ENCODE measurements around the gene CNTN6. TPM values are rescaled to one million over a fixed set of nuclear protein-coding genes. Genes with fewer than 3 reads are reported as not detected.

Gene CNTN6
- total RNA-seq, 2 experiments from 2014 or later, result not detected

GRCh38 chr3:1197051-1197450 is 104.2 kb downstream of the CNTN6 start:
- peaks cover 5% of the 10 kb centered on the region for H3K9me3 Mint-ChIP-seq (ENCODE audit: low read depth)
- DNase-seq (no peak), ATAC-seq (no peak)
- no peak overlapping the region for H3K4me3 Mint-ChIP-seq
- H3K4me1 Mint-ChIP-seq, result no peaks in the 10 kb centered on the region
- CTCF ChIA-PET, result no interaction called here
- no peaks in the 10 kb centered on the region for H3K36me3 Mint-ChIP-seq
- no peaks in the 10 kb centered on the region for H3K27me3 Mint-ChIP-seq
- no peak overlapping the region for H3K27ac Mint-ChIP-seq

DNA sequence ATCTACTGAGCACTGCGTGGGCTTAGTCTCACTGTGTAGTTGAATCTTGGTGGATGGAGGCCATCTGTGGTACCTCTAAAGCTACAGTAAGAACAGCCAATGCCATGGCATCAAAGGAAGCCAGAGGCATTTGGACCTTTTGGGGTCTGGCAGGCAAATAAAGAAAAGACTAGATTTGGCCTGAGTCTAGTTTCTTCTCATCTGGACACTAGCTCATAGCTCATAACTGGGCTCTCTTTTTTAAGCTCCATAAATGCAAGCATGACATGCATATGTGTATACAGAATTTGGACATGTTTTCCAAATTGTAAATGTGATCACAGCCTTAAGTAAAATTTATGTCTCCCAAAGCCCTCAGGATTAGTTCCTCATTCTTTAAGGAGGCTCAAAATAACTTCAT is 107.5 kb downstream of the CNTN6 start:
- H3K4me1 Mint-ChIP-seq, result no peaks in the 10 kb centered on the region
- no peaks in the 10 kb centered on the region for H3K36me3 Mint-ChIP-seq
- peaks cover 9% of the 10 kb centered on the region for H3K9me3 Mint-ChIP-seq (ENCODE audit: low read depth)
- no peak for DNase-seq
- no peaks in the 10 kb centered on the region for H3K27me3 Mint-ChIP-seq
- no peak overlapping the region for H3K4me3 Mint-ChIP-seq
- no peak for ATAC-seq
- CTCF ChIA-PET, result no interaction called here
- H3K27ac Mint-ChIP-seq, result no peak overlapping the region

GRCh38 chr3:1207904-1208303 is 115.1 kb downstream of the CNTN6 start:
- Mint-ChIP-seq H3K27me3 (no peaks in the 10 kb centered on the region), H3K36me3 (no peaks in the 10 kb centered on the region), H3K4me3 (no peak overlapping the region), H3K4me1 (no peaks in the 10 kb centered on the region), H3K9me3 (ENCODE audit: low read depth) (peaks cover 3% of the 10 kb centered on the region), H3K27ac (no peak overlapping the region)
- ATAC-seq (no peak), DNase-seq (no peak)
- CTCF ChIA-PET, result no interaction called here

- Mint-ChIP-seq H3K36me3 (no peaks in the 10 kb centered on the region), H3K27me3 (no peaks in the 10 kb centered on the region)
Measured at GRCh38 chr3:1214933-1215332, 122.1 kb downstream of the CNTN6 start.

GRCh38 chr3:1216856-1217255 is 124.0 kb downstream of the CNTN6 start:
- CTCF ChIA-PET, result no interaction called here
- H3K27me3 Mint-ChIP-seq, result no peaks in the 10 kb centered on the region
- peaks cover 5% of the 10 kb centered on the region for H3K9me3 Mint-ChIP-seq (ENCODE audit: low read depth)
- no peak for ATAC-seq
- no peaks in the 10 kb centered on the region for H3K4me1 Mint-ChIP-seq
- no peaks in the 10 kb centered on the region for H3K36me3 Mint-ChIP-seq
- H3K4me3 Mint-ChIP-seq, result no peak overlapping the region
- no peak for DNase-seq
- H3K27ac Mint-ChIP-seq, result no peak overlapping the region

More at GRCh38 chr3:1214933-1215332, 122.1 kb downstream of the CNTN6 start:
- Mint-ChIP-seq H3K27ac (no peak overlapping the region), H3K4me1 (no peaks in the 10 kb centered on the region), H3K4me3 (no peak overlapping the region), H3K9me3 (ENCODE audit: low read depth) (peaks cover 3% of the 10 kb centered on the region)
- ATAC-seq (no peak), DNase-seq (no peak)
- CTCF ChIA-PET, result no interaction called here

GRCh38 chr3:1227111-1227510 is 134.3 kb downstream of the CNTN6 start:
- Mint-ChIP-seq H3K27me3 (no peaks in the 10 kb centered on the region), H3K27ac (no peak overlapping the region), H3K4me3 (no peak overlapping the region), H3K4me1 (no peaks in the 10 kb centered on the region), H3K9me3 (ENCODE audit: low read depth) (no peaks in the 10 kb centered on the region), H3K36me3 (no peaks in the 10 kb centered on the region)
- CTCF ChIA-PET, result no interaction called here
- ATAC-seq, result no peak
- DNase-seq, result no peak

DNA sequence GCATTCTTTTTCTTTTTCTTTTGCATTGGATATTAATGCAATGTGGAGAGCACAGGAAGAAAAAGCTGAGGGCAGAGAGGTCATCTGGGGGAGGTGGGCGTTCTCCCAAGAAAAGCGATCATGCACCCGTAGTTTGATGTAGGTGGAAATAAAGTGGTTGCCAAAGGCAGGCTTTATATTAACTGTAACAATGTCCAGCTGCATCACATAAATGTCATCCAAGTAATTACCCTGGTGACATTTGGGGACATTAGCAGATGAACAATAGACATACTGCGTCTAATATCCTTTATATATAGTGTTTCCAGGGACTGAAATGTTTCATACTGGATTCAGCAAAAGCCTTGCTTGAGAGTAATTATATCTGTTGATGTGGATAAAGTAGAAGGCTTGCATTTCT is 135.5 kb downstream of the CNTN6 start:
- peaks cover 5% of the 10 kb centered on the region for H3K9me3 Mint-ChIP-seq (ENCODE audit: low read depth)
- DNase-seq, result no peak
- H3K4me1 Mint-ChIP-seq, result no peaks in the 10 kb centered on the region
- H3K36me3 Mint-ChIP-seq, result no peaks in the 10 kb centered on the region
- CTCF ChIA-PET, result no interaction called here
- H3K27me3 Mint-ChIP-seq, result no peaks in the 10 kb centered on the region
- H3K4me3 Mint-ChIP-seq, result no peak overlapping the region
- H3K27ac Mint-ChIP-seq, result no peak overlapping the region
- ATAC-seq, result no peak

- H3K27me3 Mint-ChIP-seq, result no peaks in the 10 kb centered on the region
- no peak overlapping the region for H3K27ac Mint-ChIP-seq
- H3K36me3 Mint-ChIP-seq, result no peaks in the 10 kb centered on the region
- DNase-seq (no peak), ATAC-seq (no peak)
- H3K9me3 Mint-ChIP-seq (ENCODE audit: low read depth), result peaks cover 5% of the 10 kb centered on the region
- H3K4me3 Mint-ChIP-seq, result no peak overlapping the region
- no peaks in the 10 kb centered on the region for H3K4me1 Mint-ChIP-seq
- CTCF ChIA-PET, result no interaction called here
Measured at GRCh38 chr3:1230920-1231319, 138.1 kb downstream of the CNTN6 start.

DNA sequence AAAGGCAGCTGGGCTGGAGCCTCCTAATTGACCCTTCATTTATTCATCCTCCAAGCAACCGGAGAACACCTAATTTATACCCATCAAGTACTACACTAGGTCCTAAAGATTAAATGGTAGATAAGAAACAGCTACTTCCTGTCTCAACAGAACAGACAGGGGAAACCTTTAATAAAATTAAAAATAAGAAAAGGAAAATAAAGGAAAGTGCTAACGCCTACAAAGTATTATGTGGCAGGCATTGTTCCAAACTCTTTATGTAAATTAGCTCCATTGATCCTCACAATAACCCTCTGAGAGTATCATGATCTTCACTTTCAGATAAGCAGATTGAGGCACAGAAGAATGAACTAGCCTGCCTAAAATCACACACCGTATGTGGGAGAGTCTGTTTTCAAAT is 139.5 kb downstream of the CNTN6 start:
- H3K27ac Mint-ChIP-seq, result no peak overlapping the region
- H3K36me3 Mint-ChIP-seq, result no peaks in the 10 kb centered on the region
- H3K4me1 Mint-ChIP-seq, result no peaks in the 10 kb centered on the region
- no peak overlapping the region for H3K4me3 Mint-ChIP-seq
- H3K27me3 Mint-ChIP-seq, result no peaks in the 10 kb centered on the region
- H3K9me3 Mint-ChIP-seq (ENCODE audit: low read depth), result peaks cover 5% of the 10 kb centered on the region
- CTCF ChIA-PET, result no interaction called here
- no peak for DNase-seq
- no peak for ATAC-seq

DNA sequence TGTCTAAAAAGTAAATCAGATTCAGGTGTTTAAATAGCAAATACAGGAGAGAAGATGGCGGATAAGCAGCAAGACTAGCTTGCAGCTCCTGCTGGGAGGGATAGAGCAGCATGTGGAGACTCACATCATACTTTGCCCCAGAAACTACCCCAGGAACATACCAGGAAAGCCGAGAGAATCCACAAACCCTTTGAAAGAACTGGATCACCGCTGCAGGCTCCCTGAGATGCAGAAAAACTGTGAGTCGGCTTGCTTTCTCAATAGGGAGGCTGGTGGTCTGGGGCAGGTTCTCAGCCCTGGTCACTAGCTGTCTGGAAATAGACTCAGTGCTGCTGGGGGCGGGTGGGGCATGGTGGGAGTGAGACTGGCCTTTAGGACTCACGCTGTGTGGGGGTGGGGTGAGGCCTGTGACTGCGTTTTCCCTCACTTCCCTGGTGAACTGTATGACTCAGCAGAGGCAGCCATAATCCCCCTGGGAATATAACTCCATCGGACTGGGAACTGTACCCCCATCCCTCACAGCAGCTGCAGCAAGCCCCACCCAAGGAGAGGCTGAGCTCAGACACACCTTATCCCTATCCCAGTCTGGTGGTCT is 142.8 kb downstream of the CNTN6 start:
- no peaks in the 10 kb centered on the region for H3K4me1 Mint-ChIP-seq
- CTCF ChIA-PET, result no interaction called here
- H3K4me3 Mint-ChIP-seq, result no peak overlapping the region
- H3K27ac Mint-ChIP-seq, result no peak overlapping the region
- H3K36me3 Mint-ChIP-seq, result no peaks in the 10 kb centered on the region
- ATAC-seq, result no peak
- no peaks in the 10 kb centered on the region for H3K27me3 Mint-ChIP-seq
- H3K9me3 Mint-ChIP-seq (ENCODE audit: low read depth), result peaks cover 8% of the 10 kb centered on the region
- no peak for DNase-seq

- no peak for ATAC-seq
- H3K4me1 Mint-ChIP-seq, result no peaks in the 10 kb centered on the region
- no peak overlapping the region for H3K27ac Mint-ChIP-seq
- CTCF ChIA-PET, result no interaction called here
- no peaks in the 10 kb centered on the region for H3K36me3 Mint-ChIP-seq
- H3K27me3 Mint-ChIP-seq, result no peaks in the 10 kb centered on the region
- H3K4me3 Mint-ChIP-seq, result no peak overlapping the region
- DNase-seq, result no peak
- peaks cover 19% of the 10 kb centered on the region for H3K9me3 Mint-ChIP-seq (ENCODE audit: low read depth)
Measured at GRCh38 chr3:1251282-1252060, 158.6 kb downstream of the CNTN6 start.

- no peak overlapping the region for H3K27ac Mint-ChIP-seq
- DNase-seq (no peak), ATAC-seq (no peak)
- CTCF ChIA-PET, result no interaction called here
- H3K36me3 Mint-ChIP-seq, result no peaks in the 10 kb centered on the region
- H3K4me3 Mint-ChIP-seq, result no peak overlapping the region
- no peaks in the 10 kb centered on the region for H3K4me1 Mint-ChIP-seq
- peaks cover 19% of the 10 kb centered on the region for H3K9me3 Mint-ChIP-seq (ENCODE audit: low read depth)
- no peaks in the 10 kb centered on the region for H3K27me3 Mint-ChIP-seq
Measured at GRCh38 chr3:1252061-1252430, 159.2 kb downstream of the CNTN6 start.

GRCh38 chr3:1262246-1262645 is 169.4 kb downstream of the CNTN6 start:
- Mint-ChIP-seq H3K27ac (no peak overlapping the region), H3K36me3 (no peaks in the 10 kb centered on the region), H3K4me3 (no peak overlapping the region), H3K4me1 (no peaks in the 10 kb centered on the region), H3K27me3 (no peaks in the 10 kb centered on the region), H3K9me3 (ENCODE audit: low read depth) (peaks cover 10% of the 10 kb centered on the region)
- DNase-seq (no peak), ATAC-seq (no peak)
- CTCF ChIA-PET, result no interaction called here

DNA sequence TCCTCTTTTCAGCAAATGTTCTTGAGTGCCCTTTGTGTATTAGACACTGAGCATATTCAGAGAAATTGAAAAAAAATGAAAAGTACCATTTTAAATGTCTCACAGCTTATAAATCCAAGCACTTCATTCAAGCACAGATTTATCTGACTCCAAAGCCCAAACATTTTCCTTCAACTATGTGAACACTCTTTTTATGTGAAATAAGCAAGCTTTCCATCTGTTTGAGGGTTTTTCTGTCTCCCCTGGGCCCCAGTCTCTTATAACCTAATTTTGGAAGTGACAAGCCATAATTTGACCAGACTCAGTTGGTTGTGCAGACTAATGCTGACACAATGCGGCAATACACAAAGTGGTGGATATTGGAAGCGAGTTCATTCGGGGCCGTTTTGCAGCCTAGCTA is 170.3 kb downstream of the CNTN6 start:
- no peak for DNase-seq
- no peak overlapping the region for H3K4me3 Mint-ChIP-seq
- no peak for ATAC-seq
- peaks cover 10% of the 10 kb centered on the region for H3K9me3 Mint-ChIP-seq (ENCODE audit: low read depth)
- H3K27me3 Mint-ChIP-seq, result no peaks in the 10 kb centered on the region
- H3K27ac Mint-ChIP-seq, result no peak overlapping the region
- CTCF ChIA-PET, result no interaction called here
- no peaks in the 10 kb centered on the region for H3K4me1 Mint-ChIP-seq
- H3K36me3 Mint-ChIP-seq, result no peaks in the 10 kb centered on the region

Measured in activated CD8-positive, alpha-beta memory T cell treated with anti-CD3 and anti-CD28 coated beads, Interleukin-2, amount 10 ng/mL, durations not matched to agents 7 days and 5 days (primary cell).